Measurements from ENCODE around the gene KCNJ6.
A peak's percentile ranks its signal among the peaks of the same experiment; 100 is the strongest.

KCNJ6 gene

GRCh38 chr21:37675202-37675801 lies 241.0 kb downstream of the KCNJ6 start:
- peak; percentile 95 for ATAC-seq
- TF ChIP-seq ISL1 (CRISPR knock-in tag; IDR thresholded peaks at IDR 0.05) = no peak
- no peak for TF ChIP-seq ZNF8 (CRISPR knock-in tag; IDR thresholded peaks at IDR 0.05)
- no peak for TF ChIP-seq TCF4 (CRISPR knock-in tag; IDR thresholded peaks at IDR 0.05; ENCODE audit: borderline replicate concordance)
- TF ChIP-seq, protein P1, sequence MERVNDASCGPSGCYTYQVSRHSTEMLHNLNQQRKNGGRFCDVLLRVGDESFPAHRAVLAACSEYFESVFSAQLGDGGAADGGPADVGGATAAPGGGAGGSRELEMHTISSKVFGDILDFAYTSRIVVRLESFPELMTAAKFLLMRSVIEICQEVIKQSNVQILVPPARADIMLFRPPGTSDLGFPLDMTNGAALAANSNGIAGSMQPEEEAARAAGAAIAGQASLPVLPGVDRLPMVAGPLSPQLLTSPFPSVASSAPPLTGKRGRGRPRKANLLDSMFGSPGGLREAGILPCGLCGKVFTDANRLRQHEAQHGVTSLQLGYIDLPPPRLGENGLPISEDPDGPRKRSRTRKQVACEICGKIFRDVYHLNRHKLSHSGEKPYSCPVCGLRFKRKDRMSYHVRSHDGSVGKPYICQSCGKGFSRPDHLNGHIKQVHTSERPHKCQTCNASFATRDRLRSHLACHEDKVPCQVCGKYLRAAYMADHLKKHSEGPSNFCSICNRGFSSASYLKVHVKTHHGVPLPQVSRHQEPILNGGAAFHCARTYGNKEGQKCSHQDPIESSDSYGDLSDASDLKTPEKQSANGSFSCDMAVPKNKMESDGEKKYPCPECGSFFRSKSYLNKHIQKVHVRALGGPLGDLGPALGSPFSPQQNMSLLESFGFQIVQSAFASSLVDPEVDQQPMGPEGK (CRISPR knock-in tag; IDR thresholded peaks at IDR 0.05; ENCODE audit: borderline replicate concordance) = no peak
- no peak for TF ChIP-seq OSR1 (CRISPR knock-in tag; IDR thresholded peaks at IDR 0.05)
- TF ChIP-seq ZFP30 (CRISPR knock-in tag; IDR thresholded peaks at IDR 0.05) = no peak

DNA sequence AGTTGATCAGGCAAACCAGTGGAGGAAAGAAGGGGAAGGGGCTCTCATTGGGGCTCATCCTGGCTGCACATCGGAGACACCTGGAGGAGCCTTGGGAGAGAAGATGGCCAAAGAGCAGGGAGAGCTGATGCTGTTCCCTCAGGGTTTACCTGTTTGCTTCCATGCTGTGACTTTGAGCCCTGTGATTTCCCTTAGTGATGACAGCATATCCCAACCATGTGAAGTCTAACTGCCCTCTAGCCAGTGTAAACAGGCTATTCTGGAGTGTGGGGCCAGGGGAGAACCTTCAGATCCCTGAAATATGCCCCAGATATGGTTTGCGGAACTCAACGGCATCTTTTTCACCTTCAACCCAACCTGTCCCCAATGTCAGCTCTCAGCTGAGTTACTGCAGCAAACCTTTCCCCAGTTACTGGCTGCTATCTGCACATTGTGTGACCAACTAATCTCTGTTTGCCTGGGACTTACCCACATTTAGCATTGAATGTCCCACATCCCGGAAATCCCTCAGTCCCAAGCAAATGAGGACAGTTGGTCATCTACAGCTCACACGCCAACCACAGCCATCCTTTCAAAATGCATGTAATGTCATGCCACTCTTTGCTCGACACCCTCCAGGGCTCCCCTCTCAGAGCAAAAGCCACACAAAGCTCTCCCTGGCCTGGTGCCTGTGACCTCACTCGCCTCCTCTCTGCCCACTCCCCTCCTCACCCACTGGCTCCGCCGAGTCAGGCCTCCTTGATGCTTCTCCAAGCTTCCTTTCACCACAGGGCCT lies 242.3 kb downstream of the KCNJ6 start:
- no peak for ATAC-seq
- no peak for TF ChIP-seq ZFP30 (CRISPR knock-in tag; IDR thresholded peaks at IDR 0.05)
- no peak for TF ChIP-seq TOX (CRISPR knock-in tag; IDR thresholded peaks at IDR 0.05; ENCODE audit: borderline replicate concordance)
- no peak for TF ChIP-seq ZNF8 (CRISPR knock-in tag; IDR thresholded peaks at IDR 0.05)
- TF ChIP-seq ZNF565 (CRISPR knock-in tag; conservative IDR thresholded peaks at IDR 0.05; ENCODE audit: low read depth) = no peak
- TF ChIP-seq OSR1 (CRISPR knock-in tag; IDR thresholded peaks at IDR 0.05) = no peak

DNA sequence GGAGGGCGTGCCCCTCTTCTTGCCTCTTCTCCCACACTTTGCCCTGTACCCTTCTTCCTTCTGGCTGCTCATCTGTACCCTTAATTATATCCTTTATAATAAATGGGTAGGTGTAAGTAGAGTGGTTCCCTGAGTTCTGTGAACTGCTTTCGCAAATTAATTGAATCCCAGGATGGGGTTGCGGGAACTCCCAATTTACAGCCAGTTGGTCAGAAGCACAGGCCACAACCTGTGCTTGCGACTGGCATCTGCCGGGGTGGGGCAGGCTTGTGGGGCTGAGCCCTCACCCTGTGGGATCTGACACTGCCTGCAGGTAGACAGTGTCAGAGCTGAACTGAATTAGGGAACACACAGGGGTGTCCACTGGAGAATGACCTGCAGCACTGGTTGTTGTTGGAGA lies 244.9 kb downstream of the KCNJ6 start:
- ATAC-seq = no peak
- TF ChIP-seq ESRRG (CRISPR knock-in tag; IDR thresholded peaks at IDR 0.05) = no peak

- ATAC-seq = no peak
Measured at GRCh38 chr21:37670883-37671282, 245.4 kb downstream of the KCNJ6 start.

DNA sequence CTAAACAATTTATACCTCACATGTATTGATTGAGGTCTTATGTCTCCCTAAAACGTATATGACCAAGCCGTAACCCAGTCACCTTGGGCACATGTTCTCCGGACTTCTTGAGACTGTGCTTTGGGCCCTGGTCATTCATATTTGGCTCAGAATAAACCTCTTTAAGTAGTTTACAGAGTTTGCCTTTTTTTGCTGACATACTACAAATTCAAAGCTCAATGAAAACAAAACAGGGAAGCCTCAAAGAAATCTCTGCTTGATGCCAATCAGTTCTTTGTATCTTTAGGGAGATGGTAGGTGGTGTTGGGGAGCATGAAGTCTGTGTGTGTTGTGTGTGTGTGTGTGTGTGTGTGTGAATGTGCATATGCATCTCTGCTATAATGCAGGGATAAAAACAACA lies 247.0 kb downstream of the KCNJ6 start:
- TF ChIP-seq ZFP3 (CRISPR knock-in tag; IDR thresholded peaks at IDR 0.05) = no peak
- no peak for TF ChIP-seq OSR1 (CRISPR knock-in tag; IDR thresholded peaks at IDR 0.05)
- no peak for TF ChIP-seq ZFP30 (CRISPR knock-in tag; IDR thresholded peaks at IDR 0.05)
- TF ChIP-seq TOX (CRISPR knock-in tag; IDR thresholded peaks at IDR 0.05; ENCODE audit: borderline replicate concordance) = no peak
- no peak for TF ChIP-seq ZNF565 (CRISPR knock-in tag; conservative IDR thresholded peaks at IDR 0.05; ENCODE audit: low read depth)
- TF ChIP-seq PPARA (CRISPR knock-in tag; IDR thresholded peaks at IDR 0.05; ENCODE audit: borderline replicate concordance) = no peak
- no peak for TF ChIP-seq ARNTL (CRISPR knock-in tag; IDR thresholded peaks at IDR 0.05; ENCODE audit: borderline replicate concordance, low read depth)
- TF ChIP-seq GLIS3 (CRISPR knock-in tag; IDR thresholded peaks at IDR 0.05) = no peak
- no peak for TF ChIP-seq ISL1 (CRISPR knock-in tag; IDR thresholded peaks at IDR 0.05)
- no peak for TF ChIP-seq ZC3H10 (CRISPR knock-in tag; IDR thresholded peaks at IDR 0.05)
- TF ChIP-seq, protein P2, sequence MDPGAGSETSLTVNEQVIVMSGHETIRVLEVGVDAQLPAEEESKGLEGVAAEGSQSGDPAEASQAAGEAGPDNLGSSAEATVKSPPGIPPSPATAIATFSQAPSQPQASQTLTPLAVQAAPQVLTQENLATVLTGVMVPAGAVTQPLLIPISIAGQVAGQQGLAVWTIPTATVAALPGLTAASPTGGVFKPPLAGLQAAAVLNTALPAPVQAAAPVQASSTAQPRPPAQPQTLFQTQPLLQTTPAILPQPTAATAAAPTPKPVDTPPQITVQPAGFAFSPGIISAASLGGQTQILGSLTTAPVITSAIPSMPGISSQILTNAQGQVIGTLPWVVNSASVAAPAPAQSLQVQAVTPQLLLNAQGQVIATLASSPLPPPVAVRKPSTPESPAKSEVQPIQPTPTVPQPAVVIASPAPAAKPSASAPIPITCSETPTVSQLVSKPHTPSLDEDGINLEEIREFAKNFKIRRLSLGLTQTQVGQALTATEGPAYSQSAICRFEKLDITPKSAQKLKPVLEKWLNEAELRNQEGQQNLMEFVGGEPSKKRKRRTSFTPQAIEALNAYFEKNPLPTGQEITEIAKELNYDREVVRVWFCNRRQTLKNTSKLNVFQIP (CRISPR knock-in tag; IDR thresholded peaks at IDR 0.05; ENCODE audit: borderline replicate concordance, low read depth) = no peak
- TF ChIP-seq, protein P1 (CRISPR knock-in tag; IDR thresholded peaks at IDR 0.05; ENCODE audit: borderline replicate concordance) = no peak
- TF ChIP-seq RARB (CRISPR knock-in tag; IDR thresholded peaks at IDR 0.05) = no peak
- TF ChIP-seq BACH2 (CRISPR knock-in tag; IDR thresholded peaks at IDR 0.05; ENCODE audit: borderline replicate concordance) = no peak
- ATAC-seq = no peak

More at GRCh38 chr21:37670883-37671282, 245.4 kb downstream of the KCNJ6 start:
- no peak for TF ChIP-seq TCF4 (CRISPR knock-in tag; IDR thresholded peaks at IDR 0.05; ENCODE audit: borderline replicate concordance)
- TF ChIP-seq ZFP3 (CRISPR knock-in tag; IDR thresholded peaks at IDR 0.05) = no peak
- TF ChIP-seq ZC3H10 (CRISPR knock-in tag; IDR thresholded peaks at IDR 0.05) = no peak
- TF ChIP-seq, protein P3, sequence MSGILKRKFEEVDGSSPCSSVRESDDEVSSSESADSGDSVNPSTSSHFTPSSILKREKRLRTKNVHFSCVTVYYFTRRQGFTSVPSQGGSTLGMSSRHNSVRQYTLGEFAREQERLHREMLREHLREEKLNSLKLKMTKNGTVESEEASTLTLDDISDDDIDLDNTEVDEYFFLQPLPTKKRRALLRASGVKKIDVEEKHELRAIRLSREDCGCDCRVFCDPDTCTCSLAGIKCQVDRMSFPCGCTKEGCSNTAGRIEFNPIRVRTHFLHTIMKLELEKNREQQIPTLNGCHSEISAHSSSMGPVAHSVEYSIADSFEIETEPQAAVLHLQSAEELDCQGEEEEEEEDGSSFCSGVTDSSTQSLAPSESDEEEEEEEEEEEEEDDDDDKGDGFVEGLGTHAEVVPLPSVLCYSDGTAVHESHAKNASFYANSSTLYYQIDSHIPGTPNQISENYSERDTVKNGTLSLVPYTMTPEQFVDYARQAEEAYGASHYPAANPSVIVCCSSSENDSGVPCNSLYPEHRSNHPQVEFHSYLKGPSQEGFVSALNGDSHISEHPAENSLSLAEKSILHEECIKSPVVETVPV (CRISPR knock-in tag; IDR thresholded peaks at IDR 0.05) = no peak
- no peak for TF ChIP-seq OSR1 (CRISPR knock-in tag; IDR thresholded peaks at IDR 0.05)
- TF ChIP-seq, protein P4, sequence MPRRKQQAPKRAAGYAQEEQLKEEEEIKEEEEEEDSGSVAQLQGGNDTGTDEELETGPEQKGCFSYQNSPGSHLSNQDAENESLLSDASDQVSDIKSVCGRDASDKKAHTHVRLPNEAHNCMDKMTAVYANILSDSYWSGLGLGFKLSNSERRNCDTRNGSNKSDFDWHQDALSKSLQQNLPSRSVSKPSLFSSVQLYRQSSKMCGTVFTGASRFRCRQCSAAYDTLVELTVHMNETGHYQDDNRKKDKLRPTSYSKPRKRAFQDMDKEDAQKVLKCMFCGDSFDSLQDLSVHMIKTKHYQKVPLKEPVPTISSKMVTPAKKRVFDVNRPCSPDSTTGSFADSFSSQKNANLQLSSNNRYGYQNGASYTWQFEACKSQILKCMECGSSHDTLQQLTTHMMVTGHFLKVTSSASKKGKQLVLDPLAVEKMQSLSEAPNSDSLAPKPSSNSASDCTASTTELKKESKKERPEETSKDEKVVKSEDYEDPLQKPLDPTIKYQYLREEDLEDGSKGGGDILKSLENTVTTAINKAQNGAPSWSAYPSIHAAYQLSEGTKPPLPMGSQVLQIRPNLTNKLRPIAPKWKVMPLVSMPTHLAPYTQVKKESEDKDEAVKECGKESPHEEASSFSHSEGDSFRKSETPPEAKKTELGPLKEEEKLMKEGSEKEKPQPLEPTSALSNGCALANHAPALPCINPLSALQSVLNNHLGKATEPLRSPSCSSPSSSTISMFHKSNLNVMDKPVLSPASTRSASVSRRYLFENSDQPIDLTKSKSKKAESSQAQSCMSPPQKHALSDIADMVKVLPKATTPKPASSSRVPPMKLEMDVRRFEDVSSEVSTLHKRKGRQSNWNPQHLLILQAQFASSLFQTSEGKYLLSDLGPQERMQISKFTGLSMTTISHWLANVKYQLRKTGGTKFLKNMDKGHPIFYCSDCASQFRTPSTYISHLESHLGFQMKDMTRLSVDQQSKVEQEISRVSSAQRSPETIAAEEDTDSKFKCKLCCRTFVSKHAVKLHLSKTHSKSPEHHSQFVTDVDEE (CRISPR knock-in tag; IDR thresholded peaks at IDR 0.05) = no peak
- TF ChIP-seq ZNF70 (CRISPR knock-in tag; IDR thresholded peaks at IDR 0.05) = no peak
- no peak for TF ChIP-seq ZNF565 (CRISPR knock-in tag; conservative IDR thresholded peaks at IDR 0.05; ENCODE audit: low read depth)
- TF ChIP-seq ZNF8 (CRISPR knock-in tag; IDR thresholded peaks at IDR 0.05) = no peak

Measured in SK-N-SH treated with all-trans-retinoic acid at 6 μM for 48 hours (cell line).